Measurements from ENCODE around the gene THRB.

THRB gene

GRCh38 chr3:24450160-24450907, 44.3 kb downstream of the THRB start:
- Histone ChIP-seq H4K20me1 (ENCODE audit: insufficient read depth, low read length) (no peaks in the 10 kb centered on the region), H3K9ac (ENCODE audit: low read length) (no peak overlapping the region), H3K4me1 (ENCODE audit: insufficient read depth, low read length, severe bottlenecking) (no peaks in the 10 kb centered on the region), H3K36me3 (ENCODE audit: insufficient read depth, low read length) (no peaks in the 10 kb centered on the region), H3K9me2 (ENCODE audit: low read depth, low read length) (no peaks in the 10 kb centered on the region), H3K79me2 (ENCODE audit: insufficient read depth, low read length) (no peaks in the 10 kb centered on the region), H3K9me3 (ENCODE audit: low read length) (no peaks in the 10 kb centered on the region), H3F3A (ENCODE audit: insufficient read depth, low read length) (no peaks in the 10 kb centered on the region), H3K27ac (ENCODE audit: low read depth, low read length, poor library complexity, severe bottlenecking) (no peak overlapping the region), H3K4me2 (ENCODE audit: low read length) (no peak overlapping the region), H3K27me3 (ENCODE audit: insufficient read depth, low read length) (no peaks in the 10 kb centered on the region), H2AFZ (ENCODE audit: low read length) (no peak overlapping the region), H3K4me3 (ENCODE audit: low read depth, low read length, poor library complexity, severe bottlenecking) (no peak overlapping the region)
- TF ChIP-seq CTCF (IDR thresholded peaks at IDR 0.05; ENCODE audit: low read length) (no peak), EZH2 (IDR thresholded peaks at IDR 0.05; ENCODE audit: borderline replicate concordance, low read length) (no peak)

- H3F3A ChIP-seq (ENCODE audit: insufficient read depth, low read length), result no peaks in the 10 kb centered on the region
- no peaks in the 10 kb centered on the region for H3K36me3 ChIP-seq (ENCODE audit: insufficient read depth, low read length)
- no peak for TF ChIP-seq EZH2 (IDR thresholded peaks at IDR 0.05; ENCODE audit: borderline replicate concordance, low read length)
- no peak for TF ChIP-seq CTCF (IDR thresholded peaks at IDR 0.05; ENCODE audit: low read length)
- no peak overlapping the region for H3K4me3 ChIP-seq (ENCODE audit: low read depth, low read length, poor library complexity, severe bottlenecking)
- H3K4me2 ChIP-seq (ENCODE audit: low read length), result no peak overlapping the region
- no peaks in the 10 kb centered on the region for H3K4me1 ChIP-seq (ENCODE audit: insufficient read depth, low read length, severe bottlenecking)
- no peaks in the 10 kb centered on the region for H3K79me2 ChIP-seq (ENCODE audit: insufficient read depth, low read length)
- no peak overlapping the region for H2AFZ ChIP-seq (ENCODE audit: low read length)
- H3K27ac ChIP-seq (ENCODE audit: low read depth, low read length, poor library complexity, severe bottlenecking), result no peak overlapping the region
- no peaks in the 10 kb centered on the region for H3K9me3 ChIP-seq (ENCODE audit: low read length)
- no peaks in the 10 kb centered on the region for H3K27me3 ChIP-seq (ENCODE audit: insufficient read depth, low read length)
- no peak overlapping the region for H3K9ac ChIP-seq (ENCODE audit: low read length)
- H4K20me1 ChIP-seq (ENCODE audit: insufficient read depth, low read length), result no peaks in the 10 kb centered on the region
- no peaks in the 10 kb centered on the region for H3K9me2 ChIP-seq (ENCODE audit: low read depth, low read length)
These were observed 46.8 kb downstream of the THRB start for GRCh38 chr3:24447836-24448235.

DNA sequence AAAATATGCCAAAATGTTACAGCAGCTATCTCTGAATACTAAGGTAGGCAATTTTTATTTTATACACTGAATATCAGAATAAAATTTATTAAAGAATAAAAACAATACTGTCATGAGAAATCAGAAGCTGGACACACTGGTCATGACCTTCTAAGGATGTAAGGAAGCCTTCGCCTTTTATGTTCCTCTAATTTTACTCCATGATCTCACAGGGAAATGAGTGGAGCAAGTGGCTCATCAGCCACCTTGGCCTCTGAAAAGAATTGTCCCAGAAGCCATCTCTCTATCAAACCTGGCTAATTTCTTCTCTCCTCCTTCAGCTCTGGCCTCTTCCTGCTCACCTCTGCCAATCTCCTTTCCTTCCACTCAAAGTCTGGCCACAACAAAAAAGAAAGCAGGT, 48.6 kb downstream of the THRB start:
- Histone ChIP-seq H3K4me1 (ENCODE audit: insufficient read depth, low read length, severe bottlenecking) (no peaks in the 10 kb centered on the region), H3K9me3 (ENCODE audit: low read length) (no peaks in the 10 kb centered on the region), H3K27ac (ENCODE audit: low read depth, low read length, poor library complexity, severe bottlenecking) (no peak overlapping the region), H2AFZ (ENCODE audit: low read length) (no peak overlapping the region), H3K79me2 (ENCODE audit: insufficient read depth, low read length) (no peaks in the 10 kb centered on the region), H3K4me3 (ENCODE audit: low read depth, low read length, poor library complexity, severe bottlenecking) (no peak overlapping the region), H3K36me3 (ENCODE audit: insufficient read depth, low read length) (no peaks in the 10 kb centered on the region), H3K27me3 (ENCODE audit: insufficient read depth, low read length) (no peaks in the 10 kb centered on the region), H3K4me2 (ENCODE audit: low read length) (no peak overlapping the region), H3K9me2 (ENCODE audit: low read depth, low read length) (no peaks in the 10 kb centered on the region), H3F3A (ENCODE audit: insufficient read depth, low read length) (no peaks in the 10 kb centered on the region), H4K20me1 (ENCODE audit: insufficient read depth, low read length) (no peaks in the 10 kb centered on the region), H3K9ac (ENCODE audit: low read length) (no peak overlapping the region)
- TF ChIP-seq EZH2 (IDR thresholded peaks at IDR 0.05; ENCODE audit: borderline replicate concordance, low read length) (no peak), CTCF (IDR thresholded peaks at IDR 0.05; ENCODE audit: low read length) (no peak)
